COLO668 (cell line): ENCODE measurements around the gene S100A5.
A peak's percentile ranks its signal among the peaks of the same experiment; 100 is the strongest.

Experiments
- DNase-seq: peaks from one replicate; lab custom pipeline; 2025; ENCODE audit not compliant: unreplicated experiment; lab: John Stamatoyannopoulos, UW

The S100A5 gene

DNA sequence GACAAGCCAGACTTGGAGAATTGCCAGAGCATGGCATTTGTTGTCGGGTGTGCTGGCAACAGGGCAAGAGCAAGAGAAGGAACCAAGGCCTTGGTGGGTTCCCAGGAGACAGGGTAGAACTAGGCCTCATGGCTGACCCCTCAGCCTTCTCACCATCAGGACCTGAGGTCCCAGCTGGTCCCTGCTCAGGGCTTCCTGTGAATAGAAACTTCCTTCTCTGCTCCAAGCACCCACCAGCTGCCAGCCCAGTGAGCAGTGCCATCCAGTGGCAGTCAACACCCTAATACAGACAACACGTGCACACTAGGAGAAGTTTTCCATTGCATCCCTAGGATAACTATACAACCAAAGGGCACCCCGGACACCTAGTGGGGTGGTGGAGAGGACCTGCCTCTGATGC, 27.7 kb downstream of the S100A5 start:
- peak; percentile 27 for DNase-seq

DNA sequence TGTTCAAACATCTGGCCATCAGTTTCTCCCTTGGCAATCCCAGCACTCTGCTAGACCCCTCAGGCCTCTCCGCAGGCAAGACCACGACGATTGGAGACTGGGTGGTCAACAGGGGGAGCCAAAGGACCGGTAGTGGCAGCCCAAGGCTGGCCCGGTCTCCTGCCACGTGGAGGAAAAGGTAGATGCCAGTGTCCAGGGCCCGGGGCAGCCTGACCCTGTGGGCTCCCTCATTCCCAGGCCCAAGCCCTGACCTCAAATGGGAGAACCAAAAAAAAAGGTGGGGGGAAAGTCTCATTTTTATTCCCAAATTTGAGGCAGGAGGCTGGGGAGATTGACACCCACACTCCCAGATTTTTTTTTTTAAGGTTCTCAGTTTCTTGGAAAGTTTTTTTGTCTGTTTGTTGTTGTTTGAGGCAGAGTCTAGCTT, 29.7 kb downstream of the S100A5 start:
- DNase-seq: peak; percentile 86

DNA sequence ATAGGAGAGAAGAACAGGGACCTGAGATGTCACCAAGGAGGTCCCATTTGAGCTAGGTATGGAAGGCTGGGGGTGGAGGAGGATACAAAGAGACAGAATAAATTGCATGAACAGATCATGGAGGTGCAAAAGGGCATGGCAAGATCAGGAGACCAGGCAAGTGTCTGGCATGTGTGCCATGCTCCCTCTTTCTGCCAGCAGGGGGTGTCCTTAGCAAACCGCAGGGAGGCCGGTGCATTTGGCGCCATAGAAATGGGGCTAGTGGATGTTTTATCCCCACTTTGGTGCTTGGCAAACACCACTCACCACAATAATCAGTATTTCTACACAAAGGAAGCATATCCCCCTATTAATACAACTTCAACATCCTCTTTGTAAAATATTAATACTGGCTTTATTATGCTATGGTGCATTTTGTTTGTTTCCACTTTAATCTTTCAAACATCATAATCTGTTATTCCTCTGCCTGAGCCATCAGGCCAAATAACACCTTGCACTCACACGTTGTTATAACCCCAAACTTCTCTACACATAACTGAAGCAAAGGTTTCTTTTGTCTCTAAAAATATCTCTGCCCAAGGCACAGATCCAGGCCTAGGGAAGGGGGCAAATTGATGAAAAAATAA, 30.9 kb downstream of the S100A5 start:
- DNase-seq: peak; percentile 69

DNA sequence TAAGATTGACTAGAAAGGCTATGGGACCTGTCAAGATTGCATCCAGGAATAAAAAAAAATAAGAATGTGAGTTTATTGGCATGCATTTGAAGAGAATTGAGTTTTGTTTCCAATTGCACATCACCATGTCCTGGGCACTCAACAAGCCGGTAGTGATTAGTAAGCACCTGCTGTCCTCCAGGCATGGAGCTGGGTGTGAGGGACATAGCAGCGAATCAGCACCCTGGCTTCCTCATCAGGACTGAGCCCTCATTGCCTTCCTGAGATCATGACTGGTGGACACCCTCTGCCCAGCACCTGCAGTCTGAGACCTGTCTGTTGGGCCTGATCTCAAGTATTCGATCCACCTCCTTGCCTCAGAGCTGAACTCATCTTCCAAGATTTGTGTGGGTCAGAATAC, 31.7 kb downstream of the S100A5 start:
- no peak for DNase-seq

DNA sequence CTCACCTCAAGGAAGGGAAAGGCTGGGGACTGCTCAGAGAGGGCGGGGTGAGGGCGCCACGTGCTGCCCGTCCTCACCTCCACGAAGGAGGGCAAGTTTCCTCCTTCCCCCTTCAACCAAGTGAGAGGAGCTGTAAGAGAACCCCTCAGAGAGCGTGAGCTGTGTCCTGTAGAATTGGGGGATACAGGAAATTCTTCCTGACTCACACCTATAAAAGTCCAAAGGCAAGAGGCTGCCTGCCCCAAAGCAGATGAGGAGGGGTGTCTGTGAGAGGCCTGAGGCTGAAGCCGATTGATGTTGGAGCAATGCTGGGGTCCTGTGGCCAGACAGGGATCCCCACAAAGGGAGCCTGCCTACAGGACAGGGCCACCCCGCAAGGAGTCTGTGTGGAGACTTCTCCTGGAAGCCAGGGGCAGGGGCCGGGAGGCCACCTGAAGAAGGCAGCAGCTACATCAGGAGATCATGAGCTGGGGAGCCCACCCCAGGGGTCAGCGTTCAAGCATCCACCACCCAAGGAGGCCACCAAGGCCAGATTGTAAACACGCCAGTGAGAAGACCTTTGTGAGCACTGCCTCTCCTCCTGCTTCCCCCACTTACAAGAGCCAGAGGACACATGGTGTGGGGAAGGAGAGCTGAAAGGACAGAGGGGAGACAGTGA, 32.7 kb downstream of the S100A5 start:
- DNase-seq: no peak

DNA sequence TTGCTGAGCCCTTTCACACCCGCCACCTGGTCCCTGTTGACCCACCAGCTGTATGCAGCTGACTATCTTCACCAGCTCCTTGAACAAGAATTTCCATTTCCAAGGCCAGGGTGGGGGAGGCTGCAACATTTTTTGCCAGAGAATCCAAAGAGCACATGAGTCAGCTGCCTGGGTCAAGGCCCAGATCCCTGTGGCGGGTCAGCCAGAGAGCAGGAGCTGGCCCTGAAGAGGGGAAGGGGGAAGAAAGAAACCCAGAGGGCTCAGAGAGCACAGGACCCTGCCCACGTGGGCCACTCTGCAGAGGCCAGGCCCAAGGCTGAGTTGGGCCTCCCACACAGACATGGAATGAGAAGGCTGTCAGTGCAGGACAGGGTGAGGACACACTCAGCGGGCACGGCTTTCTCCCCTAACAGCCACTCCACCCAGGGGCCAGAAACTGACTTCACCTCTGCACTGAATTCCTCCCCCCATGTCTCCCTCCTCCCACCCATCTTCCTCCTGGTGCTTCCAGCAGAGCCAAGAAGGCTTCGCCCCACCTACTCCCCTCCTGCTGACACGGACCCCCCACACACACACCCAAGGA, 33.8 kb downstream of the S100A5 start:
- no peak for DNase-seq

DNA sequence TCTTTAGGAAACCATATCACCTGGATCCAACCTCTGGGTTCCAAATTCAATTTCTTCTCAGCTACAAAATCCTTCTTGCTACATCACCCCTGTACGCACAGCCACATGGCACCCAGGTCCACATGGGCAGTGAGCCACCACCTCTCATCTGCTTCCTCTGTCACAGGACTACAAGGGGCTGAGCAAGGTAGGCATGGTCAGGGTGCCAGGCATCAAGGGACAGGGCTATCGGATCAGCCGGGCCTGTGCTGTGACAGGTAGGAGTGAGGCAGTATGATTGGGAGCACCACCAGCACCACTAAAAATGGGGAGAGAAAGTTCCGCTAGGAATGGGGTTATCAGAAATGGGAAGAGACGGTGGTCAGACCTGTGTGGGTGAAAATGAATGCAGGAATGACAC, 34.3 kb downstream of the S100A5 start:
- no peak for DNase-seq

DNA sequence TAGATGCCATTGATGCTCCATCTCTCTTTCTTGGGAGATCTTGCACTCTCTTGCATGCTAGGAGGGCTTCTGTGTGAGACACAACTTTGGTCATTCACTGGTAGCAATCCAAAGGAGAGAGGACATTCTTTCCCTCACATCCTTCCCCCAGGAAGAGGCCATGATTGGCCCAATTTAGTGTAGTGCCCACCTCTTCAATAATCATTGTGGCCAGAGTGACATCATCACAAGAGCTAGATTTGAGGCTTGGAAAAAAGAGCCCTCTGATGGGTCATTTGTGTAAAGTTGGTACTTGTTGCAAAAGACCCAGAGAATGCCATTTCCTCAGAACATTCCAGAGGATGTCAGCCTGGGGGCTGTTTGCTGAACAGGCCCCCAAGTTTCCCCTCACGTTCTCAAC, 35.2 kb downstream of the S100A5 start:
- no peak for DNase-seq

DNA sequence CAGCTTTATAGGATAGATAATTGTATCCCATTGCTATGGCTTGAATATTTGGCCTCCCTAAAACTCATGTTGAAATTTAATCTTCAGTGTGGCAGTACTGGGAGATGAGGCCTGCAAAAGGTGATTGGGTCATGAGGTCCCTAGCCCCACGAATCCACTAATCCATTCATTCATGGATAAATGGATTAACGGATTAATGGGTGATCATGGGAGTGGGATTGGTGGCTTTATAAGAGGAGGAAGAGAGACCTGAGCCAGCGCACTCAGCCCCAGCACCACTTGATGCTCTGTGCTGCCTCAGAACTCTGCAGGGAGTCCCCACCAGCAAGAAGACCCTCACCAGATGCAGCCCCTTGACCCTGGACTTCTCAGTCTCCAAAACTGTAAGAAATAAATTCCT, 37.0 kb downstream of the S100A5 start:
- DNase-seq: no peak

DNA sequence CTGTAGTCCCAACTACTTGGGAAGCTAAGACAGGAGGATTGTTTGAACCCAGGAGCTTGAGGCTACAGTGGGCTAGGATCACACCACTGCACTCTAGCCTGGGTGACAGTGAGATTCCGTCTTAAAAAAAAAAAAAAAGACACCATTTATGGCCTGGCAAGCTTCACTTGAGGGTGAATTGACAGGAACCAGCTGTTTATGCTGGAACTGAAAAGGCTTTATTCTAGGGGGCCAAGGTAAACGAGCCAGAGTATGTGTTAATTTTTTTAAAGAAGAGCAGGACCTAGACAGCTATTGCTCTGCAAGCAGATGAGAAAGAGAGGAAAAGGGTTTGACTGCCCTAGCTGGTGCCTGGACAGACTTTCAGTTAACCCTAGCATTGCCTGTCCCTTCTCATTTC, 42.0 kb downstream of the S100A5 start:
- no peak for DNase-seq

DNA sequence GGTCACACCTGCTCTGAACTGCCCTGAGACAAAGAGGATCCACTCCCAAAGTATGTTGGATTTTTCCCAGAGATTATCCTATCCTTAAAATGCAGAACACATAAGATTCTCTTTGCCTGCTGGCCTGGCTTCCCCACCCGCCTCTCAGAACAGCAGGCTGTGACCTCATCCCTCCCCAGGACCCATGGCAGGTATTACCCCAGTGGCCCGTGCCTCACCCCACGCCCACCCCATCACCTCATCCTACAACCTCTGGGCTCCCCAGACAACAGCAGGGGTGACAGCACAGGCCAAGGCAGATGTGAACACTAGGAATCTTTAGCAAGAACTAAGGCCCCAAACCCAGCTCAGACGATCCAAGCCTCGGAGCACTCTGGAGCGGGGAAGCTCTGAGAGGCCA, 45.2 kb downstream of the S100A5 start:
- DNase-seq: no peak

DNA sequence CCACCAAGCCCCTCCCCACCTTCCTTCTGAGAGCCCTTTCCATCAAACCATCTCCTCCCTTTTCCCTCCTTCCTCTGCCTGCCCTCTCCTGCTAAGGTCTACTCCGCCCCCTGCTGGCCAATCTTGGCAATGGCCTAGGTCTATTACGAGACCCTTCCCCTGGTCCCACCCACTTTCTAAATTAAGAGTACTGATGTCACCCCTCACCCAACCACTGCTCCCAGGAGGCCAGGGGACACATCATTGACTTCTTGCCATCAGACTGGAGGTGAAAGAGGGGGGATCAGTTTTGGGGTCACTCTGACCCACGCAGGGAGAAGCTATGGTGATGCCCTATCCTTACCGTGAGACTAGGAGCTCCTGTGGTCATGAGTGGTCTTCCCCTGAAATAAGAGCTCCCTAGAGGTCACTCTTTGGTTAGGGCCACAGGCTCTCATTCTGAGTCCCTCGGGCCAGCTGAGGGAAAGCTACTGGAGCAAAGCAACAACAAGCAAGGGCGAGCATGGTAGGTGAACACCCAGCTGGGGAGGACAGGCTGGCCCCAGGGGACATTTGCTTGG, 45.7 kb downstream of the S100A5 start:
- peak; percentile 81 for DNase-seq

DNA sequence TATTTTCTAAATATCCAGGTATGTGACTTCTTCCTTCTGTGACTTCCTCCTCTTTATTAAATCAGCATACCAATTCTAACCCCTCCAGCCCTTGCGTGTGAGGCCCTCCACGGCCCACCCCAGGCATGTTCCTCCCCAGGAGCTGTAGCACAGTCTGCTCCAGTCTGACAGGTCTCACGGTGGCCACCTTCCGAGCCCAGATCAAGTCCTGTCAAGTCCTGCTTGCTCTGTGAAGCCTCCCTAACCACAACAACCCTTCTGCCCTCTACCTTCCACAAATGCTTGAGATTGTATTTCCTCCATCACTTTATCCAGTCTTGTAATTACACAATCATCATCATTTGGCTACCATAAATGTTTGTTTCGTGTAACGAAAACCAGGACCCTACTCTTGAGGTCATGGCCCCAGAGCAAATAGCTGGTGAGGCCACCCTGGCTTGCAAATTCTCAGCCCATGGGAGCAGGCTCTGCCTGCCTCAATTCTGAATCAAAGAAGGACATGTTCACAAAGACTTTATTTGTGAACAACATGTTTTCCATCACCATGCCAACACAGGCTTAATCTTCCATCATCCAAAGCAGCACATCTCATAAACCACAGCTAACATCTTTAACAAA, 47.3 kb downstream of the S100A5 start:
- DNase-seq: no peak

DNA sequence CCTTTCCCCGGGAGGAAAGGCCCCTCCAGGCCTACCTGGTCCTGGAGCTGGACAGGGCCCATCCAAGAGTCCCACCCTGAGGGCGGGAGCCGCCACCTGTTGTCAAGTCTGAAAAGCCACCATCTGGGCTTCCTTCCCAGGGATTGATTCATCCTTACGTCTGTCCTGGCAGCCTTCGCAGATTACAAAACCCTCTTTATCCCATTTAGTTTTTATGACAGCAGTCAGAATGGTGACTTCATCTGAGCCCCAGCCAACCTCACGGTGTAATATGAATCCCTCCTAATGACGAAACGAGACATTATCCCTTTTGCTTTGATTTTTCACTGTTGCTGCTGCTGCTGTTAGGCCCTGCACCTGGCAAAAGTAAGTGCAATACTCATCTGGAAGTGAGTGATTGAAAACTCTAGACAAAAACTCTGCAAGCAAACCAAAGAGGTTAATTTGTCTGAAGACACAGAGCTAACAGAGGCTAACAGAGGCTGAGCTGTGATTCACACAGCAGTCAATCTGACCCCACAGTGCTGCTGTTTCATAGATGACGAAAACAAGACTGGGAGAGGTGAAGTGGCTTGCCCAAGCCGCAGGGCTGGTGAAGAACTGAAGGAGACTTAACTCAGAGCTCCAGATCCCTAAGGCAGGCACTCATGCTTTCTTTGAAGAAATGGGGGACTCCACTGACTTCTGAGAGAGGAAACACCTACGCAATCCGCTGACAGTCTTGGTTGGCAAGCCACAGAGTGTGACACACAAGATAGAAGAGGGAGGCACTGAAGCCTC, 50.3 kb downstream of the S100A5 start:
- DNase-seq: peak; percentile 11

DNA sequence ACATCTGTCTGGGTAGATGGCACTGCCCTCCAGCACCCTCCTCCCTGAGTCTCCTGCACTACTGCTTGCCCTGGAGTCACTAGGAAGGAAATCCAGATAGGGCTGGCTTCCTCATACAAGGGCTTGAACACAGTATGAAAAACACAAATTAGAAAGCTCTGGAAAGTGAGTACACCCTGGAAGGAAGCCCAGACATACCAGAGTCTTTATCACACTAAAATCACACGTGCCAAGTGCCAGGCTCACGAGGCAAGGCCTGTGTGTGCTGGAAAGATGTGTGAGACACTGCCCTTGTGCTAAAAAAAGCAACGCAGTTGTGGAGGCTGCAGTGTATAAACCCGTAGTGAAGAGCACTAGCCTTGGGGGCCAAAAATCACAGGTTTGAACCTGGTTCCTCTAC, 52.0 kb downstream of the S100A5 start:
- DNase-seq: no peak

DNA sequence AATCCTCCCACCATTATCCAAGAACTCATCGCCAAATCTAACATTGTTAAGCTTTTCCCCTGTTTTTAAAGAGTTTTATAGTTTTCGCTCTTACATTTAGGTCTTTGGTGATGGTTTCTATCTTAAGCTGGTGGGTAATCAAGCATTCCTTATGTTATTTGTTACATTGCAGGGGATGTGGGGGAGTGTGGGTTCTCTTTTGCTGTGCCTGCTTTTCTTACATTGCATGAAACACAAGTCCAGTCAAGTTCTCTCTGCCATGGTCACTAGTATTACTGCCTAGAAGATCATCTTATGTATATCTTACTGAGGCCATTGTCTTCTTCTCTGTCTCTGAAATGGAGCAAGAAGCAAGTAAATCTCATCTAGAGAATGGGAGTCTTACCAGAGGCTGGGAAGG, 53.0 kb downstream of the S100A5 start:
- DNase-seq: no peak
